CD8-positive, alpha-beta memory T cell (primary cell): Measurements from ENCODE around the gene BAZ1A. TPM values are rescaled to one million over a fixed set of nuclear protein-coding genes. Genes with fewer than 3 reads are reported as not detected.
"Not testable (repeated sequence)": the region's sequence is repeated elsewhere in the genome, so short reads cannot be mapped to it uniquely, and the experiment has no call there.

Source experiments
- CTCF ChIA-PET: fragments of 350-600 bp; sonication (Branson Sonifier 250); formaldehyde crosslinking; loops from one replicate; lab custom pipeline; 2021; ENCODE audit warnings: antibody characterized with exemption; lab: Charles Lee
- POLR2A ChIA-PET: fragments of 350-600 bp; sonication (Branson Sonifier 250); formaldehyde crosslinking; loops from one replicate; lab custom pipeline; 2021; ENCODE audit warnings: antibody characterized with exemption; lab: Charles Lee
- DNase-seq, 5 donors: peaks; one replicate each; pipeline versions ENCODE4 v3.0.0 to v3.0.0-alpha.2; 2020 to 2022; ENCODE audit warnings: mixed read lengths in 1 of 5
- H3K27ac ChIP-seq: one replicate; pipeline ENCODE4 v1.7.0; 2013; ENCODE audit warnings: low read depth, mild to moderate bottlenecking, low read length, moderate library complexity
- H3K27me3 ChIP-seq: 2 replicates; pipeline ENCODE4 v1.7.0; 2013; ENCODE audit warnings: low read length, mild to moderate bottlenecking; ENCODE audit not compliant: insufficient read depth, poor library complexity, severe bottlenecking
- H3K36me3 ChIP-seq: 2 replicates; pipeline ENCODE4 v1.7.0; 2013; ENCODE audit warnings: mild to moderate bottlenecking, low read length, moderate library complexity; ENCODE audit not compliant: insufficient read depth
- H3K4me1 ChIP-seq: 2 replicates; pipeline ENCODE4 v1.7.0; 2013; ENCODE audit warnings: mild to moderate bottlenecking, low read length, moderate library complexity; ENCODE audit not compliant: insufficient read depth
- H3K4me3 ChIP-seq: 2 replicates; pipeline ENCODE4 v1.7.0; 2013; ENCODE audit warnings: mild to moderate bottlenecking, low read length
- H3K9me3 ChIP-seq: 2 replicates; pipeline ENCODE4 v1.7.0; 2013; ENCODE audit warnings: mild to moderate bottlenecking, low read length
- H3K27ac Mint-ChIP-seq, 8 donors: one replicate each; pipeline ENCODE4 v1.8.0; 2020 to 2021; ENCODE audit warnings: mixed read lengths in 8 of 8, mild to moderate bottlenecking in 6 of 8, inconsistent platforms in 3 of 8, moderate library complexity in 3 of 8
- H3K27me3 Mint-ChIP-seq, 2 donors: one replicate each; pipeline ENCODE4 v1.8.0; 2020 to 2021; ENCODE audit warnings: mixed read lengths in 2 of 2, mild to moderate bottlenecking in 1 of 2, moderate library complexity in 1 of 2
- H3K36me3 Mint-ChIP-seq, 3 donors: one replicate each; pipeline ENCODE4 v1.8.0; 2020 to 2021; ENCODE audit warnings: mixed read lengths in 3 of 3, inconsistent platforms in 1 of 3, mild to moderate bottlenecking in 1 of 3
- H3K4me1 Mint-ChIP-seq, 3 donors: one replicate each; pipeline ENCODE4 v1.8.0; 2020 to 2021; ENCODE audit warnings: mixed read lengths in 3 of 3, inconsistent platforms in 1 of 3, mild to moderate bottlenecking in 1 of 3
- H3K4me3 Mint-ChIP-seq, 7 donors: one replicate each; pipeline ENCODE4 v1.8.0; 2020 to 2021; ENCODE audit warnings: mixed read lengths in 7 of 7, mild to moderate bottlenecking in 6 of 7, moderate library complexity in 4 of 7, inconsistent platforms in 2 of 7
- H3K9me3 Mint-ChIP-seq, 5 donors: one replicate each; pipeline ENCODE4 v1.8.0; 2020 to 2022; ENCODE audit warnings: mixed read lengths in 5 of 5, mild to moderate bottlenecking in 3 of 5, moderate library complexity in 2 of 5, inconsistent platforms in 1 of 5
- polyA plus RNA-seq: library from polyadenylated mRNA; unstranded; fragments of 300-500 nt; fragmentation: Illumina TruSeq; gene quantifications from one replicate; pipeline ENCODE4 v1.2.3, GENCODE V29; 2021
- total RNA-seq, 2 experiments: library from RNA; stranded (reverse); gene quantifications; one replicate each; pipeline ENCODE4 v1.2.3, GENCODE V29; 2021

Gene BAZ1A
- total and polyA plus RNA-seq, 3 experiments from 2014 or later, result 14.9 to 70.5 (median 67.5) TPM

- no peaks in the 10 kb centered on the region for H3K27me3 Mint-ChIP-seq
- no peaks in the 10 kb centered on the region for H3K4me1 ChIP-seq
- H3K4me3 Mint-ChIP-seq, result no peak overlapping the region
- no peak for DNase-seq
- peaks cover 14 to 70% (median 24%) of the 10 kb centered on the region in 3 donors for H3K36me3 Mint-ChIP-seq
- no peaks in the 10 kb centered on the region for H3K9me3 Mint-ChIP-seq
- no peaks in the 10 kb centered on the region for H3K9me3 ChIP-seq
- H3K27ac Mint-ChIP-seq, result peak overlapping the region in 3 of 8 donors; percentile 3 to 67 (median 56)
- peaks cover 22 to 29% (median 29%) of the 10 kb centered on the region in 3 donors for H3K4me1 Mint-ChIP-seq
- H3K36me3 ChIP-seq, result peaks cover 19% of the 10 kb centered on the region
- H3K27ac ChIP-seq, result no peak overlapping the region
- H3K27me3 ChIP-seq, result no peaks in the 10 kb centered on the region
- CTCF ChIA-PET, result interaction anchor here (0.7 to 0.9 kb wide), 2 partner anchors 194 to 247 kb away, joined by 3 read pairs; no protein-coding TSS in a partner anchor
- H3K4me3 ChIP-seq, result no peak overlapping the region
- POLR2A ChIA-PET, result interaction anchor here (0.6 kb wide), 1 partner anchor 48 kb away, joined by 3 read pairs; no protein-coding TSS in a partner anchor
Measured at GRCh38 chr14:34824256-34824655, 50.9 kb downstream of the BAZ1A start.

GRCh38 chr14:34817768-34818167, 57.4 kb downstream of the BAZ1A start:
- no peak for DNase-seq
- H3K27ac Mint-ChIP-seq, result peak overlapping the region in 1 of 8 donors; percentile 33
- Histone ChIP-seq H3K27me3 (no peaks in the 10 kb centered on the region), H3K4me1 (no peaks in the 10 kb centered on the region), H3K27ac (no peak overlapping the region), H3K4me3 (no peak overlapping the region), H3K36me3 (peaks cover 18% of the 10 kb centered on the region), H3K9me3 (no peaks in the 10 kb centered on the region)
- H3K4me3 Mint-ChIP-seq, result no peak overlapping the region
- peaks cover 8 to 47% (median 9%) of the 10 kb centered on the region in 3 donors for H3K36me3 Mint-ChIP-seq
- H3K4me1 Mint-ChIP-seq, result peaks cover 14 to 18% (median 17%) of the 10 kb centered on the region in 3 donors
- POLR2A ChIA-PET, result no interaction called here
- no peaks in the 10 kb centered on the region for H3K27me3 Mint-ChIP-seq
- CTCF ChIA-PET, result no interaction called here
- no peaks in the 10 kb centered on the region for H3K9me3 Mint-ChIP-seq

GRCh38 chr14:34810028-34810427, 65.1 kb downstream of the BAZ1A start:
- POLR2A ChIA-PET, result no interaction called here
- Mint-ChIP-seq H3K4me1 (peaks cover 12 to 24% (median 18%) of the 10 kb centered on the region in 3 donors), H3K27ac (peak overlapping the region in 3 of 8 donors; percentile 0 to 2 (median 1)), H3K36me3 (peaks cover 14 to 55% (median 17%) of the 10 kb centered on the region in 3 donors), H3K9me3 (peaks cover 0 to 11% (median 0%) of the 10 kb centered on the region in 5 donors), H3K4me3 (no peak overlapping the region), H3K27me3 (no peaks in the 10 kb centered on the region)
- no peak overlapping the region for H3K27ac ChIP-seq
- H3K27me3 ChIP-seq, result no peaks in the 10 kb centered on the region
- peaks cover 12% of the 10 kb centered on the region for H3K36me3 ChIP-seq
- H3K4me3 ChIP-seq, result no peak overlapping the region
- no peaks in the 10 kb centered on the region for H3K4me1 ChIP-seq
- DNase-seq, result no peak
- CTCF ChIA-PET, result no interaction called here
- no peaks in the 10 kb centered on the region for H3K9me3 ChIP-seq

GRCh38 chr14:34806257-34806656, 68.9 kb downstream of the BAZ1A start:
- no peak for DNase-seq
- Mint-ChIP-seq H3K27ac (peak overlapping the region in 1 of 8 donors; percentile 47), H3K4me1 (peaks cover 3 to 13% (median 6%) of the 10 kb centered on the region in 3 donors), H3K4me3 (no peak overlapping the region), H3K27me3 (no peaks in the 10 kb centered on the region), H3K9me3 (peaks cover 0 to 11% (median 0%) of the 10 kb centered on the region in 5 donors), H3K36me3 (peaks cover 22 to 67% (median 26%) of the 10 kb centered on the region in 3 donors)
- Histone ChIP-seq H3K4me3 (no peak overlapping the region), H3K27me3 (no peaks in the 10 kb centered on the region), H3K27ac (no peak overlapping the region), H3K9me3 (no peaks in the 10 kb centered on the region), H3K36me3 (peaks cover 23% of the 10 kb centered on the region), H3K4me1 (no peaks in the 10 kb centered on the region)
- CTCF ChIA-PET, result no interaction called here
- POLR2A ChIA-PET, result no interaction called here

GRCh38 chr14:34804933-34805332, 70.2 kb downstream of the BAZ1A start:
- POLR2A ChIA-PET, result no interaction called here
- no peak overlapping the region for H3K4me3 Mint-ChIP-seq
- Histone ChIP-seq H3K9me3 (no peaks in the 10 kb centered on the region), H3K4me1 (no peaks in the 10 kb centered on the region), H3K36me3 (peaks cover 23% of the 10 kb centered on the region), H3K27me3 (no peaks in the 10 kb centered on the region), H3K27ac (no peak overlapping the region), H3K4me3 (no peak overlapping the region)
- peaks cover 2 to 11% (median 6%) of the 10 kb centered on the region in 3 donors for H3K4me1 Mint-ChIP-seq
- H3K9me3 Mint-ChIP-seq, result peaks cover 0 to 11% (median 0%) of the 10 kb centered on the region in 5 donors
- H3K36me3 Mint-ChIP-seq, result peaks cover 26 to 71% (median 32%) of the 10 kb centered on the region in 3 donors
- no peaks in the 10 kb centered on the region for H3K27me3 Mint-ChIP-seq
- H3K27ac Mint-ChIP-seq, result peak overlapping the region in 2 of 8 donors; percentile 7 to 29
- no peak for DNase-seq
- CTCF ChIA-PET, result no interaction called here

- H3K9me3 ChIP-seq, H3K27me3 Mint-ChIP-seq, H3K27ac ChIP-seq, H3K27me3 ChIP-seq, H3K27ac Mint-ChIP-seq, H3K9me3 Mint-ChIP-seq, POLR2A ChIA-PET, CTCF ChIA-PET, H3K4me1 ChIP-seq, H3K4me3 ChIP-seq, DNase-seq, H3K4me1 Mint-ChIP-seq, H3K4me3 Mint-ChIP-seq: not testable (repeated sequence)
- peaks cover 18 to 81% (median 32%) of the 10 kb centered on the region in 3 donors for H3K36me3 Mint-ChIP-seq
- H3K36me3 ChIP-seq, result peaks cover 17% of the 10 kb centered on the region
Measured at GRCh38 chr14:34798861-34799260, 76.3 kb downstream of the BAZ1A start.

GRCh38 chr14:34797747-34798583, 77.2 kb downstream of the BAZ1A start:
- H3K9me3 Mint-ChIP-seq, result peaks cover 0 to 2% (median 0%) of the 10 kb centered on the region in 5 donors
- H3K4me3 Mint-ChIP-seq, result no peak overlapping the region
- H3K27ac Mint-ChIP-seq, result peak overlapping the region in 3 of 8 donors; percentile 26 to 54 (median 50)
- Histone ChIP-seq H3K9me3 (no peaks in the 10 kb centered on the region), H3K27ac (no peak overlapping the region), H3K4me3 (no peak overlapping the region), H3K36me3 (peaks cover 17% of the 10 kb centered on the region), H3K27me3 (no peaks in the 10 kb centered on the region), H3K4me1 (no peaks in the 10 kb centered on the region)
- H3K27me3 Mint-ChIP-seq, result no peaks in the 10 kb centered on the region
- peaks cover 18 to 80% (median 32%) of the 10 kb centered on the region in 3 donors for H3K36me3 Mint-ChIP-seq
- peaks cover 0 to 5% (median 3%) of the 10 kb centered on the region in 3 donors for H3K4me1 Mint-ChIP-seq
- DNase-seq, result no peak
- POLR2A ChIA-PET, result no interaction called here
- CTCF ChIA-PET, result no interaction called here

- H3K36me3 ChIP-seq, result peaks cover 11% of the 10 kb centered on the region
- CTCF ChIA-PET, result no interaction called here
Measured at GRCh38 chr14:34796902-34797301, 78.3 kb downstream of the BAZ1A start.

More at GRCh38 chr14:34796902-34797301, 78.3 kb downstream of the BAZ1A start:
- Histone ChIP-seq H3K4me1 (no peaks in the 10 kb centered on the region), H3K27ac (no peak overlapping the region), H3K4me3 (no peak overlapping the region), H3K9me3 (no peaks in the 10 kb centered on the region), H3K27me3 (no peaks in the 10 kb centered on the region)
- Mint-ChIP-seq H3K4me3 (no peak overlapping the region), H3K27ac (peak overlapping the region in 1 of 8 donors; percentile 46), H3K9me3 (peaks cover 0 to 2% (median 0%) of the 10 kb centered on the region in 5 donors), H3K27me3 (no peaks in the 10 kb centered on the region), H3K4me1 (peaks cover 0 to 5% (median 1%) of the 10 kb centered on the region in 3 donors), H3K36me3 (peaks cover 11 to 76% (median 29%) of the 10 kb centered on the region in 3 donors)
- POLR2A ChIA-PET, result no interaction called here
- no peak for DNase-seq
